Measurements from ENCODE around the gene ITFG1.

The ITFG1 gene

DNA sequence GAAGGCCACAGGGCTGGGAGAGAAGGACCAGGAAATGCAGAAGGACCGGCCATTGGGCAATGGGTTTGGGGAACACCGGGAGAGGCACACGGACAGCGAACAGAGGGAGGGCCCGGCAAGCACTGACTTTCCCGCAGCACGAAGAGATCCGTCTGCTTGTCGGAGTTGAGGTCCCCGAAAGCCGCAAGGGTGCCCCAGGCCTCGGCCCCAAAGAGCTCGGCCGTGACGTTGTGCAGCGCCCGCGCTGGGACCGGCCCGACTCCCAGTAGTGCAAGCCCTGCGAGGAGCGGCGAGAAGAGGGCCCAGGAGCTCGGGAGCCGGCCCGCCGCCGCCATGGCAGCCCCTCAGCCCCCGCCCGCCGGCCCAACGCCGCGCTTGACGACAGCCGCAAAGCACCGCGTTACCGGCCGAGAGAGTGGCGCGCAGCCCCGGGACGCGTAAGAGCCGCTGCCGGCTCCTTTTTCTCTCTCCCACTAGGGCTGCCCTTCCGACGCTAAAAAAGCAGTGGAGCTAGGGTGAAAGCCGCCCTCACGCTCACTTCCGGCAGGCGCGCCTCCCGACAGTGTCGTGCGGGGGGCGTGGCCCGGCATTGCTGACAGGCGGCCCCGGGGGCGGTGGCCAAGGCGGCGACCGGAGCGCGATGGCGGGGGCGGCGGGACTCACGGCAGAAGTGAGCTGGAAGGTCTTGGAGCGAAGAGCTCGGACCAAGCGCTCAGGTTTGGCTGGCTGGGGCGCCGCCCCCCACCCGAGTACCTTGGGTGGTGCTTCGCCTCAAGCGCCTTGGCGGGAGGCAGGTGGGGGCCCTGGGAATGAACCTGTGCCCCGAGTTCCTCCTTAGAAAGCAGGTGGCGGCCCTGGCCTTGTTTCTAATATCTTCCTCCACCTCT lies at the start of gene ITFG1, which contains the start of gene PHKB:
Gene ITFG1, minus strand, starts transcription at position 353 of the 887 bp plus-strand sequence. Its CDS starts 18 bp downstream, at position 335.
Gene PHKB, plus strand, starts transcription at position 621 of the 887 bp plus-strand sequence. Its CDS starts 20 bp downstream, at position 641.
- DNase-seq (ENCODE audit: low spot score): peak; percentile 76

DNA sequence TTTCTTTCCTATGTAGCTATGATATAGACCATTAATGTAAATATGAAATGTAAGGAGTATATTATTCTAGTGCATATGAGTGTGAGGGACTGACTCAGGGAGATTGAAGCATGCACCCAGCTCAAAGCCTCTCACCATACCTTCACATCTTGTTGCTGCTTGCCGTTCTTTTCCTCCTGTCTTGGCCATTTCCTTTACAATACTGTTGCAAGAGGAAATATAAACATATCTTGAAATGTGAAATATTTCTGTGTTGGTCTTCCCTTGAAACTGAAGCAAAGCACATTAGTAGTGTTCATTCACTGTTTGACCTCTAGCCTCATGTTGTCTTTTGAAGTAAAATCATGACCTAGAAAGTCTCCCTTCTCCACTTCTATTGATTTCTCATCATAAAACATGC lies 46.8 kb upstream of the ITFG1 start:
- DNase-seq (ENCODE audit: low spot score): no peak

DNA sequence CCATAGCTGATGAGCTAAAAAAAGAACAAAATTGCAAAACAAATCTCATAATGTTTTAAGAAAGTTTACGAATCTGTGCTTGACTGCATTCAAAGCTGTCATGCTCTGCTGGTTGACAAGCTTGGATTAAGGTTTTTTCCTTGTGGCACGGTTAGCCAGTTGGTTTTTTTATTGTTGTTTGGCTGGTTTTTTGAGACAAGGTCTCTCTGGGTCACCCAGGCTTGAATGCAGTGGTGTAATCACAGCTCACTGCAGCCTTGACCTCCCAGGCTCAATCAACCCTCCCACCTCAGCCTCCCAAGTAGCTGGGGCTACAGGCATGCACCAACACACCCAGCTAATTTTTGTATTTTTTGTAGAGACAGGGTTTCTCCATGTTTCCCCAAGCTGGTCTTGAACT lies 45.9 kb upstream of the ITFG1 start:
- DNase-seq (ENCODE audit: low spot score): no peak

DNA sequence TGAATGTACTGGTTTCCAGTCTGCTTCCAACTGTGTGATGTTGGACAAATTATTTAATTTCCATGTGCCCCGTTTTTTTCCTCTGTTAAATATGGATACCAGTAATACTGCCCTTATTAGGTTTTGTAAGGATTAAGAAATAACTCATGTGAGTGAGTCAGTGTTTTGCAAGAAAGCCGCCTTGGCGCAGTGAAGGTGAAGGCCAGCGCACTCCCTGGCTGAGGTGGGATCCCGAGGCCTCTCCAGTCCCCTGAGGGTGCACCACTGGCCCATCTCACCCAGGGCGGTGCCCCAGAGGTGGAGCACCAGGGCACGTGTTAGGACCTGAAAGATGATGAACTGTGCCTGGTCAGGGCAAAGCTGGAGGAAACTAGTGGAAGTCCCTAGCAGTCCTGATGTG lies 43.7 kb upstream of the ITFG1 start:
- no peak for DNase-seq (ENCODE audit: low spot score)

- DNase-seq (ENCODE audit: low spot score): no peak
Measured at GRCh38 chr16:47503936-47504335, 43.1 kb upstream of the ITFG1 start.

- no peak for DNase-seq (ENCODE audit: low spot score)
Measured at GRCh38 chr16:47499700-47500264, 38.9 kb upstream of the ITFG1 start.

DNA sequence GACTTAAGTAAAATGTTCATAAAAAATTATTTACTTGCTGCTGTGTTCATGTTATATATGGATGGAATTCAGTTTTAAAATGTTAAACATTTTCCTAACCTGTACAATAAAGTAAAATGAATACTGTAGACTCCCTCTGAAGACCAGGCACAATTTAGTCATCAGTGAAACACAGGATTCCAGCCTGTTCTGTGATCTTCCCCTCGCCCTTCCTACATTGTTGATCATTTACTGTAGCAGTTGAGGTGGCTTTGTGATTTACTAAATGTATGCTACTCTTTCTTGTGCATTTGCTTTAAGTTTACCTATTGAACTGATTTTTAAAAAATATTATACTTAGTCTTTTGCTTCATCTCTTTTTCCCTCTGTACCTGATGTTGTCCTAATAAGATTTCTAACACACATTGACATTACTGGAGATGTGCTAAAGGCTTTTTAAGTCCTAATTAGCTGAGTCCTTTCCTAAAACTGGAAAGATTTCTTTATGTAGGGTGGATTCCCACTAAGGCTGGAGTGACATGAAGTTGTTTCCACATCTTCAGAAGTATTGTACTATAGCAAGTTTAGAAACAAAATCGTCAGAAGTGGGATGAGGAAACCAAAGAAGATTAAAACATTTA lies 38.3 kb upstream of the ITFG1 start:
- no peak for DNase-seq (ENCODE audit: low spot score)

DNA sequence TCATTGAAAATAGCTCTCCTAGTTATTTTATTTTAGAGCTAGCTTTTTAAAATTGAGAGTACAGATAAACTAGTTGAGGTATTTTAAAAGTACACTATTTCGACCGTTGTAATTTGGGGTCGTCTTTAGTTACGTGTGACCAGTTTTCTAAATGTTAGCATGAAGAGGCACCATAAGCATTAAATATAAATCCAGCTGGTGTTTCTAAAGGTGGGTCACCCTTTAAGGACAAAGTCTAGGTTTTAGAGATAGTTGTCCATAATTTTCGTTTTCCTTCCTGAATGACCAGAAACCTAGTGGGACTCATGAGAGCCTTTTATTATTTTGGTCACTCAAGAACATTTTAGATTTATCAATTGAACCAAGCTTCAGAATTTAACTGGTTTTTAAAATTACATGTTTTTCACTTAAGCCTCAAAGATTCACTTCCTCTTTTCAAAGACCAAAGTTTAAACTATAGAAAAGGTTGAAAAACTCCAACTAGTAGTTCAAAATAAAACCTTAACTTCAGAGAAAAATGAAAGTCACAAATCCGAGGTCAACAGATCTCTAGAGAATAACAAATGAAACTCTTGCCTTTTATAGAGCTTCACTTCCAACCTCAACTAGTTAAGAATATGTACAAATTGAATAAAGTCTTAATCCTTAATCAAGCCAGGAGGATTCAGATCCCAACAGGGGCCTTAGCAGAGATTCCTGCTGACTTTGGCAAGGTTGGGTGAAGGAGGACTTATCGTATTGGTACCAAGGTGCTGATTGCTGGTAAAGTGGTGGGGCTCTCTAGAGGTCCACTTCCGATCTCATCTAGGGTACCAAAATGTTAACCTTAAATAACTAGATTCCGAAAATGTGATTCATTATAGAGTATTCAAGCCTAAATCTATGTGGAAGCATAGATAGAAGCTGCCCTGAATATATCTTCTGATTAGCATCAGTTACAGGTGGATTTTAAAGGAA lies 32.8 kb upstream of the ITFG1 start:
- no peak for DNase-seq (ENCODE audit: low spot score)

DNA sequence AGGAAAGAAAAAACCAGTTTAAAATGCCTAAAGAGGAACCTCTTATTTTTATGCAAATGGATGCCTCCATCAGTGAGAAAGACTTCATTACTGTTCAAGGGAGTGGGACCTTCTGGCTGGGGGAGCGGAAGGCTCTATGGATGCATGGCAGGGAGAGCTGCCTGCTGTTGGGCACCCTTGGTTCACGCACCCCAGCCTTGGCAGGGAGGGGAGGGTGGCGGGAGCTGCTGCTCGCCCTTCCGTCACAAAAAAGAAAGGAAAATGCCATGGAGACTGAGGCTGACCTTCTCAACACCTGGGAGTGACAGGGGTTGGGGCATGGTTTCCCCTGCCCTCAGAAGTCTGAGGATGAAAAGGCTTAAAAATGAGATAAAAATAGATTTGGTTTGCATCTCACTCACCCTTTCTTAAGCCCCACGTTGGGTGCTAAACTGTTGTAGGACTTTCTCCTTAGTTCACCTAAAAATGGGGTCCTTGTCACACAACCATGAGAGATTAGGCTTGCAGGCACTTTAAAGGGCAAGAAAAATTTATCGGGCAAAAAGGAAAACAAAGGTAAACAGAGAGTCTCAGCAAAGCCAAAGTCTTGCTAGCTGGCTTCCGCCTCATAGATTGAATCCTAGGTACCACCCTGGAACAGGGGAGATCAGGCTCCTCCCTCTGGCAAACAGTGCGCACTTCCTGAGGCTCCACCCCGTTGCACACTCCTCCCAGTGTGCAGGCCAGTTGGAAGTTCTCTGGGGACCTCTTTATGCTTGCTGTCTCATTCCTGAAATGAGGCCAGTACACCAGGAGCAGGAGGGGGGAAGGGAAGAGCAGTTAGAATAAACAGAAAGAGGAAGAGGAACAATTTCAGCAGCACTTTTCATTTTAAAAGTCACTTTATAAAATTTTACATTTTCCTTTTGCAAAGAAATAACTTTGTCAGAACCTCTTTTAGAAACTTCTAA lies 31.8 kb upstream of the ITFG1 start:
- peak; percentile 69 for DNase-seq (ENCODE audit: low spot score)

GRCh38 chr16:47492036-47492427 lies 31.2 kb upstream of the ITFG1 start:
- no peak for DNase-seq (ENCODE audit: low spot score)

- no peak for DNase-seq (ENCODE audit: low spot score)
Measured at GRCh38 chr16:47490471-47490870, 29.6 kb upstream of the ITFG1 start.

DNA sequence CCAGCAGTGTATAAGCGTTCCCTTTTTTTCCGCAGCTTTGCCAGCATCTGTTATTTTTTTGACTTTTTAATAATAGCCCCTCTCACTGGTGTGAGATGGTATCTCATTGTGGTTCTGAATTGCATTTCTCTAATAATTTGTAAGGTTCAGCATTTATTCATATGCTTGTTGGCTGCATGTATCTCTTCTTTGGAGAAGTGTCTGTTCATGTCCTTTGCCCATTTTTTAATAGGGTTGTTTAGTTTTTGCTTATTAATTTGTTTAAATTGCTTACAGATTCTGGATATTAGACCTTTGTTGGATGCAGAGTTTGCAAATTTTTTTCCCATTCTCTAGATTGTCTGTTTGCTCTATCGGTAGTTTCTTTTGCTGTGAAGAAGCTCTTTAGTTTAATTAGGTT lies 27.2 kb upstream of the ITFG1 start:
- DNase-seq (ENCODE audit: low spot score): no peak

GRCh38 chr16:47486856-47487255 lies 26.0 kb upstream of the ITFG1 start:
- DNase-seq (ENCODE audit: low spot score): no peak

- DNase-seq (ENCODE audit: low spot score): no peak
Measured at GRCh38 chr16:47483616-47484015, 22.8 kb upstream of the ITFG1 start.

GRCh38 chr16:47481698-47482374 lies 21.0 kb upstream of the ITFG1 start:
- DNase-seq (ENCODE audit: low spot score): no peak

DNA sequence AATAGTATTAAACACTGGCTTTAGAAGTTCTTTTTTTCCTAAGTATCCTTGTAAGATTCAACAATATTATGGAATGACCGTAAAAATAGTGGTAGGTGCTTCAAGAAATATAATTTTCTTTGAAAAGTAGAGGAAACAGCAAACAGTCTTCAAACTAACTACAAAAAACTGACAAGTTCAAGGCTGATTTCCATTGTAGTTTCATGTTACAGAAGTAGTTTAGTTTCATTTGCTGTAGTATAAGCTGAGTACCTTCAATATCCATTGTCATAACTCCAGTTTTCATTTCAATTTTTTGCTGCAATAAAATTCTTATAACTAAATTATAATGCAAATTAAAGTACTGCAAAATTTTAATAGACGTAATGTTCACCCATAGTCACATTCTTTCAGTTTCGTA lies 19.5 kb upstream of the ITFG1 start:
- DNase-seq (ENCODE audit: low spot score): no peak

GRCh38 chr16:47477679-47478078 lies 16.8 kb upstream of the ITFG1 start:
- no peak for DNase-seq (ENCODE audit: low spot score)

DNA sequence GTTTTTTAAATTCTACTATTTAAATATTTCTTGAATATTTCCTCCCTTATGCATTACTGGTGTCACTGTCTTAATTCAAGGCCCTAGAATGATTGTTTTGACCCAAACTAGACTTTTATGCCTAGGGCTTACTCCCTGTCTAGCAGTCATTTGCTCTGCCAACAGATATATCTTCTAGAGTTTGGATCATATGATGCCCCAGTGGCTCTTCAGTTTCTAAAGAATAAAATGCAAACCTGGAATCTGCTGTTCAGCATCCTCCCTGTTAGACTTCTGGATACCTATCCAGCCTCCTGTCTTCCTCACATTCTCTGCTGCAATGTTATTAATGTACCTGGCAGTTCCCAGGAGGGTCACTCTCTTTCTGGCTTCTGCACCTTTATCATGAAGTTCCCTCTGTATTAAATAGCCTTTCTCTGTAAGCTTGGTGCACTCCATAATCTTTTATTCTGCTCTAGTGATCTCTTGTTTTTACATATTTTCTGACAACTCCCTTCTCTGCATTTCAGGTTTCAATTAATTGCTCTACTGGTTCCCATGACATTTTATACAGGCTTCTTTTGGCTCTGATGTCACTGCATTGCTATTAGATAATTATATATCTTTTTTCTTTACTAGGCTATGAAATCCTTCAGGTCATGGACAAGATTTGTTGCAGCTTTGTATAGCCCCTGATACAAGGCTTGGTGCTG lies 15.9 kb upstream of the ITFG1 start:
- DNase-seq (ENCODE audit: low spot score): no peak

- DNase-seq (ENCODE audit: low spot score): no peak
Measured at GRCh38 chr16:47475786-47476185, 14.9 kb upstream of the ITFG1 start.

DNA sequence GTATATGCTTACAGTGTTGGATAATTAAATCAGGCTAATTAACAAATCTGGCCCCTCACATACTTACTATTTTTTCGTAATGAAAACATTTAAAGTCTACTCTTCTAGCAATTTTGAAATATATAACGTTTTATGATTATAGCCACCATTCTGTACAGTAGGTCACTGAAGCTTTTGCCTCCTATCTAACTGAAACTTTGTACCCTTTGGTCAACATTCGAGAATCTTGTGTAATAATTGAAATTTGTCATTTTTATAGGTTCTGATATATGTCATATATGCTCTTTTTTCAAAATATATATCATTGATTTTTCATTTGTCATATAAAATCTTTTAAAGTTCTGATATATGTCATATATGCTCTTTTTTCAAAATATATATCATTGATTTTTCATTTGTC lies 12.9 kb upstream of the ITFG1 start:
- DNase-seq (ENCODE audit: low spot score): no peak

Data from hepatic stellate cell (primary cell).